ENCODE results near the gene RPA3.

- TF ChIP-seq CTCF (IDR thresholded peaks at IDR 0.05) (no peak), POLR2AphosphoS5 (IDR thresholded peaks at IDR 0.05) (no peak), POLR2A (IDR thresholded peaks at IDR 0.05) (no peak)
These were observed 63.3 kb downstream of the RPA3 start for GRCh38 chr7:7654964-7655715.

Data from prostate gland (tissue), 2 donors.